NCI-H1694 treated with DMSO at 0.1 percent for 48 hours (cell line): ENCODE results near the gene PERP.

Source experiments
- DNase-seq: peaks from one replicate; lab custom pipeline; 2025; lab: John Stamatoyannopoulos, UW

Gene PERP

GRCh38 chr6:138044972-138045371 is 62.2 kb downstream of the PERP start:
- DNase-seq = no peak

GRCh38 chr6:138044458-138044857 is 62.8 kb downstream of the PERP start:
- no peak for DNase-seq
